Inflammatory macrophage treated with lipopolysaccharide for 1 hour (primary cell): ENCODE results near the gene NF1.
A peak's percentile ranks its signal among the peaks of the same experiment; 100 is the strongest.

Source experiments
- DNase-seq, 2 donors: peaks; one replicate each; pipeline ENCODE4 v3.0.0-alpha.2; 2020 to 2022

NF1 gene

GRCh38 chr17:31412511-31412910 is 317.7 kb downstream of the NF1 start:
- DNase-seq = no peak

- DNase-seq = no peak
Measured at GRCh38 chr17:31413081-31413799, 318.5 kb downstream of the NF1 start.

- peak; percentile 52 to 72 for DNase-seq
Measured at GRCh38 chr17:31413874-31414549, 319.2 kb downstream of the NF1 start.

- DNase-seq = no peak
Measured at GRCh38 chr17:31414550-31414918, 319.8 kb downstream of the NF1 start.

- peak; percentile 72 to 82 for DNase-seq
Measured at GRCh38 chr17:31415004-31415454, 320.3 kb downstream of the NF1 start.

- no peak for DNase-seq
Measured at GRCh38 chr17:31415640-31416502, 321.1 kb downstream of the NF1 start.

- no peak for DNase-seq
Measured at GRCh38 chr17:31416503-31416923, 321.7 kb downstream of the NF1 start.

- no peak for DNase-seq
Measured at GRCh38 chr17:31417051-31417792, 322.4 kb downstream of the NF1 start.

- DNase-seq = peak; percentile 65 to 68
Measured at GRCh38 chr17:31418773-31419350, 324.1 kb downstream of the NF1 start.

GRCh38 chr17:31422443-31422842 is 327.7 kb downstream of the NF1 start:
- no peak for DNase-seq

GRCh38 chr17:31424944-31425281 is 330.1 kb downstream of the NF1 start:
- DNase-seq = no peak

- no peak for DNase-seq
Measured at GRCh38 chr17:31425282-31426040, 330.7 kb downstream of the NF1 start.
